Femur (tissue), 1 donor: ENCODE results near the gene SPATA25.

ENCODE experiments used
- DNase-seq: peaks from one replicate; pipeline ENCODE4 v3.0.0-alpha.2; 2017

Gene SPATA25

GRCh38 chr20:45863543-45864470 lies 23.6 kb downstream of the SPATA25 start:
- DNase-seq = no peak

DNA sequence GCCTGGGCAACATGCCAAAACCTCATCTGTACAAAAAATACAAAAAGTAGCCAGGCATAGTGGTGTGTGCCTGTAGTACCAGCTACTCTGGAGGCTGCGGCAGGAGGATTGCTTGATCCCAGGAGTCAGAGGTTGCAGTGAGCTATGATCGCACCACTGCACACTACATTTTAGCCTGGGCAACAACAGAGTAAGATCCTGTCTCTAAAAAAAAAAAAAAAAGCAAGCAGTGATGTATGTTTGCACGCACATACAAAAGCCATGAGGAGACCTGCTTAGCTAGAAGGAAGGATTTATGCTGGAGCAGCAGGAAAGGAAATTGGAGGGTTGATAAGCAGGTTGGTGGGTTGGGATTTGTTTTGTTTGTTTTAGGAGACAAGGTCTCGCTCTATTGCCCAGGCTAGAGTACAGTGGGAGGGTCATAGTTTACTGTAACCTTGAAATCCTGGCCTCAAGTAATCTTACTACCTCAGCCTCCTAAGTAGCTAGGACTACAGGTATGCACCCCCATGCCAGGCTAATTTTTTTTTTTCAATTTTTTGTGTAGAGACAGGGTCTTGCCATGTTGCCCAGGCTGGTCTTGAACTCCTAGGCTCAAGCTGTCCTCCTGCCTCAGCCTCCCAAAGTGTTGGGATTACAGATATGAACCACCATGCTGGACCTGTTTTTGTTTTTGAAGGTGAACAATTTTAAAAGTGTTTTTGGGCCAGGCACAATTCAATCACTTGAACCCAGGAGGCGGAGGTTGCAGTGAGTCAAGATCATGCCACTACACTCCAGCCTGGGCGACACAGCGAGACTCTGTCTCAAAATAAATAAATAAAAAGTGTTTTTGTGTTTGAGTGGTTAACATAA lies 26.0 kb downstream of the SPATA25 start:
- DNase-seq = no peak

- no peak for DNase-seq
These were observed 26.7 kb downstream of the SPATA25 start for GRCh38 chr20:45860560-45861220.

GRCh38 chr20:45859916-45860315 lies 27.5 kb downstream of the SPATA25 start:
- no peak for DNase-seq

GRCh38 chr20:45857882-45858216 lies 29.6 kb downstream of the SPATA25 start:
- DNase-seq = no peak

DNA sequence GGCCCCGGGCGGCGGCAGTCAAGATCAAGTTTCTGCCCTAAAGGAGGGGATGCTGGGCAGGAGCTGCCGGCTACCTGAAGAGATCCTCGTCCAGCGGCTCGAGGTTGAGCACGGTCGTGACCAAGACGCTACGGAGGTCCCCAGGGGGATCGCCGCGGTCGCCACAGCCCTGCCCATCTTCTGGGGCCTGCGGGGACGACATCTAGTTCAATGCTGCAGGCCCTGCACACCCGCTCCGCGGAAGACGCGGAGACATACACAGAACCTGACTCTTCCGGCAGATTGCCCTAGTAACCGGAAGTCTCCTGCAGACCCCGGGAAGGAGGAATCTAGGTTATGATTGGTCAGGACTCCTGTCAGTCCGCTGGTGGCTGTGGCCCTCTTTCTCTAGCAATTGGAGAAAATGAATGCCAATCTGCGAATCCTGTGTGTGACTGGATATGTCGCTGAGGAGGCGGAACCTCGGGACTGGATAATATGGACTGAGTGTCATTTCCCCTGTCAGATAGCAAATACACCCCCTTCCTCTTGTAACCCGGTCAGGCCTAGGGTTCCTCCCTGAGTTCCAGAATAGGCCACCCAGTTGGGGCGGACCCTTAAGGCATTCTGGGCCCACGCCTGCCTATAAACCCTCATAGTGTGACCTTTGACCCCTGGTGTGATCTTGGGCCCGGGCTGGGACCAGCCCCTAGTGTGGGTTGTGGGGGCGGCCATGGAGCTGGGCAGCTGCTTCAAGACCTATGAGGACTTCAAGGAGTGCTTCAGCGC lies 30.1 kb downstream of the SPATA25 start, which contains the start of the genes ACOT8 and ZSWIM3:
TSS of gene ACOT8 (minus strand) at position 279 of the 768 bp plus-strand sequence. CDS start at position 202, 77 bp downstream.
TSS of gene ZSWIM3 (plus strand) at position 501 of the 768 bp plus-strand sequence. CDS start at position 713, 212 bp downstream.
- DNase-seq = peak; percentile 98

DNA sequence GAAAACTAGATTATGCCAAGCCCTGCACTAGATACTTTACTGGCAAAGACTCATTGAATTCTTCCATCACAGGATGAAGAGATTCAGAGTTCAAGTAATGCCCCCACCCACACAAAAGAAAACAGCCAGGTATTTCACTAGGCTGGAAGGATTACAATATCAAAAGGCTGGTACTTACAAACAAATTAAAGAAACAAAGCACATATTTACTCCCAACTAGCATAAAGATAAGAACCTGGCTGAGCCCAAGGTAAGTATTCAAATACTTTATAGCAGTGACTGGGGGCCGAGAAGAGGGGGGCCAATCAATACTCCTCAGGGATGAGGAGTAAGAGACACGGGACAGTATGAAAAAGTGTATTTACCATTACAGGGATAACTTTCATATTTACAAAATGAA lies 33.9 kb downstream of the SPATA25 start:
- no peak for DNase-seq

DNA sequence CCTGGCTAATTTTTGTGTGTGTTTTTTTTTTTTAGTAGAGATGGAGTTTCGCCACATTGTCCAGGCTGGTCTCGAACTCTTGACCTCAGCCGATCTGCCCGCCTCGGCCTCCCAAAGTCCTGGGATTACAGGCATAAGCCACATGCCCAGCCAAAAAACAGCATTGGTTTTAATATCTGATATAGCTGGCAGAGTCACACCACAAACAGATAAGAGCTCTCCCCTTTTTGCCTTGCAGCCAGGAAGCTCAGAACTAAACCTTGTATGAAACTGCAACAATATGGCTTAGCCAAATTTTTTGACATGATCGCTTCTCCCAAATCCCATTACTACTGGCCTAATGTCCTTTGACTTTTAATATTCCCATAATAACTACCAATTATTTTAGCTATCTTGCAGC lies 35.1 kb downstream of the SPATA25 start:
- DNase-seq = no peak

- no peak for DNase-seq
These were observed 35.9 kb downstream of the SPATA25 start for GRCh38 chr20:45851501-45851900.

DNA sequence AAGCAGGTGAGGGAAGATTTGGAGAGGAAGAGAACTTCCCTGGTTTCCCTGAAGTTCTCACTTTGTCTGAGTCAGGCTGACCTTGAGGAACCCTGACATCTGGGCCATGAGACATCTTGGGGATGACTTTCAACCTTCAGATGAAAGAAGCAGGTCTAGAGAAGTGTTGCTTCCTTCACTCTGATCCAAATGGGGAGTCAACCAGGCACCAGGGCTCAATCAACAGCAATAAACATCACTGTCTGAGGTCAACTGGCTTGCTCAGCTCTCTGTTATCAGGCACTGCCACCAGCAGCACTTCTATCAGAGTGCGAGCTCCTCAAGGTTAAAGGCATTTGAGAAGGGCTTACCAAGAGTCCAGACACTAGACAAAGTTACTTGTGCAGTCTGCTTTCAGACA lies 36.5 kb downstream of the SPATA25 start:
- DNase-seq = no peak

GRCh38 chr20:45850238-45850637 lies 37.2 kb downstream of the SPATA25 start:
- DNase-seq = no peak

- DNase-seq = no peak
These were observed 38.3 kb downstream of the SPATA25 start for GRCh38 chr20:45848969-45849582.

DNA sequence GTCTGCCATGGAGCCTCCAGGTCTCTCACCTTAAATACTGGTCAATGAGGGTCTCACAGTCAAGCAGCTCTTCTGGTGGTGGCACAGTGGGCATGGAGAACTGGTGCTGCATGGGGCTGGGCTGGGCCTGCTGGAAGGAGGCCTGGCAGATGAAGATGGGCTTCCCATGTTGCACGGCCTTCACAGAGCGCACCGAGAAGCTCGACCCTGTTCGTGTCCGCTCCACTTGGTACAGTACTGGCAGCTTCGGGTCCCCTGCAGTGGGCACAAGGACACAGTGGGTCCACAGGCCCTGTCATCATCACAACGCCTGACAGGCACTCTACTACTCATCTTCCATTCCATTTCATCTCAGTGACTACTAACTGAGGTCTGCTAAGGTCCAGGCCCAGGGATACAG lies 39.0 kb downstream of the SPATA25 start:
- DNase-seq = no peak

DNA sequence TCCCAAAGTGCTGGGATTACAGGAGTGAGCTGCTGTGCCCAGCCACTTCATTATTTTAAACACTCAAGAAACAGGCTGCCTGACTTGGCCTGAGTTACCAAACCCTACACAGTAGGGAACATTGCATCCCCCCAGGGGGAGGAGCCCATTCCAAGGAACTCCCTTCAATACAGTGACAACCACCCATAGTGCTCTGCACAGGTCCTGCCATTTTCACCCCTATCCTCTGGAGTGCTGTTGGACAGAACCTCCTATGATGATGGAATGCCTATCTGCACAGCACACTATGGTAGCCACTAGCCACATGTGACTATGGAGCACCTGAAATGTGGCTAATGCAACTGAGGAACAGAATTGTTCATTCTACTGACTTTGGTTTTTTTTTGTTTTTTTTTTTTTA lies 42.0 kb downstream of the SPATA25 start:
- DNase-seq = no peak

GRCh38 chr20:45843506-45843905 lies 43.9 kb downstream of the SPATA25 start:
- DNase-seq = peak; percentile 17

- DNase-seq = peak; percentile 34
These were observed 45.1 kb downstream of the SPATA25 start for GRCh38 chr20:45842169-45842812.

DNA sequence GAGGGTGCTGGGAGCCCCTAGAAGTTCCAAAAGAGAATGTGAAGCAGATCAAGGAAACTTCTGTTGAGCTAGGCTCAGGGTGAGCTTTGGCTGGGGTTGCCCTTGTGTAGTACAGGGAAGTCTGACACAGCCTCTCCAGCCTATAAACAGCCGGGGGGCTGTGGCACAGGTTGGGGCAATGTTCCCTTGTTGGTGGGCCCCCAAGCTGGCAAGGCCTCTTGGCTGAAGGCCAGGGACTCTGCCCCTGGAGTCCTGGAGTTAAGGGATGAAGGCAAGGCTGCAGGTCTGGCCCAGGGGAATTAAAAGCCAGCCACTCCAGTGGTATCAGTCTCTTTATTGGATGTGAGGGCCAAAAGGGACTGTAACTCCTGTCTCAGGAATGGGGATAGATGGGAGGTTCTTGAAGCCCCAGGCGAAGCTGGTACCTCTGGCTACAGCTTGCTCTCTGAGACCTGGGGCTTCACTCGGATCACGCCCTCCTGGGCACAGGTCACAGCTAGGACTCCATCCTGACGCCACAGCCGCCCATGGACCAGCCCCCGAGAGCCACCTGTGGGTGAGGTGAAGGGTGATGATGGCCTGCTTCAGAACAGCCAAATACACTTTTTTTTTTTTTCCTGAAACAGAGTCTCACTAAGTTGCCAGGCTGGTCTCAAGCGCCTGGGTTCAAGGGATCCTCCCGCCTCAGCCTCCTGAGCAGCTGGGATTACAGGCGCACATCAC lies 45.9 kb downstream of the SPATA25 start:
- DNase-seq = peak; percentile 24

DNA sequence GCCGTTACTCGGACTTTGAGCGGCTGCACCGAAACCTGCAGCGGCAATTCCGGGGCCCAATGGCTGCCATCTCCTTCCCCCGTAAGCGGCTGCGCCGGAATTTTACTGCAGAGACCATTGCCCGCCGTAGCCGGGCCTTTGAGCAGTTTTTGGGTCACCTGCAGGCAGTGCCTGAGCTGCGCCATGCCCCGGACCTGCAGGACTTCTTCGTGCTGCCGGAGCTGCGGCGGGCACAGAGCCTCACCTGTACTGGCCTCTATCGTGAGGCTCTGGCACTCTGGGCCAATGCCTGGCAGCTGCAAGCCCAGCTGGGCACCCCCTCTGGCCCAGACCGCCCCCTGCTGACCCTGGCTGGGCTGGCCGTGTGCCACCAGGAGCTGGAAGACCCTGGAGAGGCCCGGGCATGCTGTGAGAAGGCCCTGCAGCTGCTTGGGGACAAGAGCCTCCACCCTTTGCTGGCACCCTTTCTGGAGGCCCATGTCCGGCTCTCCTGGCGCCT lies 46.7 kb downstream of the SPATA25 start:
- DNase-seq = peak; percentile 40

DNA sequence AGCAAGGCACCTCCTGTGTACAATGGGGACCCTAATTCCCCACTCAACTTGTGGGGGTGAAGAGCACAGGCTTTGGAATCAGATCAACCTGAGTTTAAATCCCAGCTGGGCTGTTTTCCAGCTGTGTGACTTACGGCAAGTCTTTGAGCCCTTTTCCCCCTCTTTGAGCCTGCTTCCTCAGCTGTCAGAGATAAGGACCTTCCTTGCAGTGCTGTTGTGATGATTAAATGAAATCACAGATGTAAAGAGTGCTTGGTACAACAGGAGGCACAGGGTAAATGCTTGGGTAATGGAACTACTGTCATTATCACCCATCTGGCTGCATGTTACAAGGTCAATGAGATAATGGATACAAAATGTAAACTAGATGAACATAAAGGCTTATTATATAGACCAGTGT lies 50.6 kb downstream of the SPATA25 start:
- no peak for DNase-seq
